ENCODE data around the gene SNAPC2. TPM values are rescaled to one million over a fixed set of nuclear protein-coding genes. Genes with fewer than 3 reads are reported as not detected.
A peak's percentile ranks its signal among the peaks of the same experiment; 100 is the strongest.

Gene SNAPC2, protein sequence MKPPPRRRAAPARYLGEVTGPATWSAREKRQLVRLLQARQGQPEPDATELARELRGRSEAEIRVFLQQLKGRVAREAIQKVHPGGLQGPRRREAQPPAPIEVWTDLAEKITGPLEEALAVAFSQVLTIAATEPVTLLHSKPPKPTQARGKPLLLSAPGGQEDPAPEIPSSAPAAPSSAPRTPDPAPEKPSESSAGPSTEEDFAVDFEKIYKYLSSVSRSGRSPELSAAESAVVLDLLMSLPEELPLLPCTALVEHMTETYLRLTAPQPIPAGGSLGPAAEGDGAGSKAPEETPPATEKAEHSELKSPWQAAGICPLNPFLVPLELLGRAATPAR
- 9.9 and 10.8 TPM in 2 replicates for total RNA-seq
- long read RNA-seq, partial matches to known transcripts, result 0 of 2 reads
- long read RNA-seq, other reads (novel, unspliced or antisense), result 1 of 2 reads

DNA sequence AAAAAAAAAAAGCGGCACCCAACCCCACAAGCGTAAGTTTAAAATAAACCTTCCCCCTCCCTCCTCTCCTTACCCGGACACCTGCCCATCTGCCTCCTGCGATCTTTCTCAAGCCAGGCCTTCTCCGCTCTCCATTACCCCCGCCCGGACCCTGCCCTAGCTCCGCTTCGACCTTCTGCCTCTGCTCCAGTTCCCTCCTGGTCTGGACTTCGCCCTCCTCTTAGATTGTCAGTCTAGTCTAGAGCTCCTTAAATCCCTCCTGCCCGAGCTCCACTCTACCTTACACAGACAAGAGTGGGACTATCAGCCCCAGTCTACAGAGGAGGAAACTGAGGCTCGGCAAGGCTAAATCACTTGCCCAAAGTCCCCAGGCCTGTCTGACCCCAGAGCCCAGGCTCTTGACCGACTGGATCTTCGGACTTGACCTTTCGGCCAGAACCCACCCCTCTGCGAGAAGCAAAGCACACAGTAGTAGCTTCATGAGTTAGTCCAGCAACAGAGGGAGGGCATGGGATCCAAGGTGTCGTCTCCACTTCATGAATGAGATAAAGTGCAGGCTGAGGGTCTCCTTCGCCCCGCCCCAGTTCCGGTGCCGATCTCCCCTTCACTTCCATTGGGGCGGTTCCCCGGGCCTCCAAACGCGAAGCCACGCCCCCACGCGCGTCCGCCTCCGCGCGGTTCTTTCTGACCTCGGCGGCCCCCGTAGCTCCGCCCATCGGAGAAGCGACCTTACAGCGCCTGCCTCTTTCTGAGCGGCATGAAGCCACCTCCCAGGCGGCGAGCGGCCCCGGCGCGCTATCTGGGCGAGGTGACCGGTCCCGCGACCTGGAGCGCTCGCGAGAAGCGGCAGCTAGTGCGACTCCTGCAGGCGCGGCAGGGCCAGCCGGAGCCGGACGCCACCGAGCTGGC, at the start of gene SNAPC2:
Gene SNAPC2 (plus strand): TSS at position 729 of the 909 bp plus-strand sequence. CDS start 29 bp downstream, at position 758.
- H3K4me1 Mint-ChIP-seq (ENCODE audit: low read depth), result peaks cover 18% of the 10 kb centered on the region
- H3K27ac Mint-ChIP-seq, result peak within 1 kb of the TSS; percentile 94
- H3K27me3 Mint-ChIP-seq, result peaks cover 29% of the 10 kb centered on the region
- peak; percentile 95 for DNase-seq (ENCODE audit: low spot score, unreplicated experiment)
- H3K9me3 Mint-ChIP-seq (ENCODE audit: low read depth), result no peaks in the 10 kb centered on the region
- H3K36me3 Mint-ChIP-seq (ENCODE audit: insufficient read depth), result peaks cover 4% of the 10 kb centered on the region
- peak within 1 kb of the TSS; percentile 70 for H3K4me3 Mint-ChIP-seq (ENCODE audit: low read depth)
- TF ChIP-seq, protein P1, sequence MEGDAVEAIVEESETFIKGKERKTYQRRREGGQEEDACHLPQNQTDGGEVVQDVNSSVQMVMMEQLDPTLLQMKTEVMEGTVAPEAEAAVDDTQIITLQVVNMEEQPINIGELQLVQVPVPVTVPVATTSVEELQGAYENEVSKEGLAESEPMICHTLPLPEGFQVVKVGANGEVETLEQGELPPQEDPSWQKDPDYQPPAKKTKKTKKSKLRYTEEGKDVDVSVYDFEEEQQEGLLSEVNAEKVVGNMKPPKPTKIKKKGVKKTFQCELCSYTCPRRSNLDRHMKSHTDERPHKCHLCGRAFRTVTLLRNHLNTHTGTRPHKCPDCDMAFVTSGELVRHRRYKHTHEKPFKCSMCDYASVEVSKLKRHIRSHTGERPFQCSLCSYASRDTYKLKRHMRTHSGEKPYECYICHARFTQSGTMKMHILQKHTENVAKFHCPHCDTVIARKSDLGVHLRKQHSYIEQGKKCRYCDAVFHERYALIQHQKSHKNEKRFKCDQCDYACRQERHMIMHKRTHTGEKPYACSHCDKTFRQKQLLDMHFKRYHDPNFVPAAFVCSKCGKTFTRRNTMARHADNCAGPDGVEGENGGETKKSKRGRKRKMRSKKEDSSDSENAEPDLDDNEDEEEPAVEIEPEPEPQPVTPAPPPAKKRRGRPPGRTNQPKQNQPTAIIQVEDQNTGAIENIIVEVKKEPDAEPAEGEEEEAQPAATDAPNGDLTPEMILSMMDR (IDR thresholded peaks at IDR 0.05; ENCODE audit: unreplicated experiment), result no peak

DNA sequence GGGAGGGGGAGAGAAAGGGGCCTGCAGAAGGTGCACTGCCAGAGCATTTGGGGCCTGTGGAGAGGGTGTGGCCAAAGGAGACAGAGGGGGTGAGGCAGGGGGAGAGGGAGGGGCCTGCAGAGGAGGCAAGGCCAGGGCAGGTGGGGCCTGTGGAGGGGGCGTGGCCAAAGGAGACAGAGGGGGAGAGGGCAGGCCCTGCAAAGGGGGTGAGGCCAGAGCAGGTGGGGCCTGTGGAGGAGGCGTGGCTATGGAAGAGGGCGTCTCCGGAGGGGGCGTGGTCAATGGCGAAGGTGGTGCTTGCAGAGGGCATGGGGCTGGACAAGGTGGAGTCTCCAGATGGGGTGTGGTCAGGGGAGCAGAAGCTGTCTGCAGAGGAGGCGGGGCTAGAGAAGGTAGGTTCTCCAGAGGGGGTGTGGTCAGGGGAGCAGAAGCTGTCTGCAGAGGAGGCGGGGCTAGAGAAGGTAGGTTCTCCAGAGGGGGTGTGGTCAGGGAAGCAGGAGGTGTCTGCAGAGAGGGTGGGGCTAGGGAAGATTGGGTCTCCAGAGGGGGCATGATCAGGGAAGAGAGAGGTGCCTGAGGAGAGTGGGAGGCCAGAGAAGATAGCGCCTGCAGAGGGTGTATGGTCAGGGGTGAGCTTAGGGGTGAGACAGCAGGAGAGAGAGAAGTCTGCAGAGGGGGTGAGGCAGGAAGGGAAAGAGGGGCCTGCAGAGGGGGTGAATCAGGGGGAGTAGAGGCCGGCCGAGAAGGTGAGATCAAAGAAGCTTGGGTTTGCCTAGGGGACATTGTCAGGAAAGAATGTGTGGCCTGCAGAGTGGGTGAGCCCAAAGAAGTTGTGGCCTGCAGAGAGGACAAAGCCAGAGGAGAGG, 49.3 kb upstream of the SNAPC2 start:
- H3K4me3 Mint-ChIP-seq (ENCODE audit: low read depth), result peak overlapping the region; percentile 64
- DNase-seq (ENCODE audit: low spot score, unreplicated experiment), result no peak
- peaks cover 11% of the 10 kb centered on the region for H3K27me3 Mint-ChIP-seq

DNA sequence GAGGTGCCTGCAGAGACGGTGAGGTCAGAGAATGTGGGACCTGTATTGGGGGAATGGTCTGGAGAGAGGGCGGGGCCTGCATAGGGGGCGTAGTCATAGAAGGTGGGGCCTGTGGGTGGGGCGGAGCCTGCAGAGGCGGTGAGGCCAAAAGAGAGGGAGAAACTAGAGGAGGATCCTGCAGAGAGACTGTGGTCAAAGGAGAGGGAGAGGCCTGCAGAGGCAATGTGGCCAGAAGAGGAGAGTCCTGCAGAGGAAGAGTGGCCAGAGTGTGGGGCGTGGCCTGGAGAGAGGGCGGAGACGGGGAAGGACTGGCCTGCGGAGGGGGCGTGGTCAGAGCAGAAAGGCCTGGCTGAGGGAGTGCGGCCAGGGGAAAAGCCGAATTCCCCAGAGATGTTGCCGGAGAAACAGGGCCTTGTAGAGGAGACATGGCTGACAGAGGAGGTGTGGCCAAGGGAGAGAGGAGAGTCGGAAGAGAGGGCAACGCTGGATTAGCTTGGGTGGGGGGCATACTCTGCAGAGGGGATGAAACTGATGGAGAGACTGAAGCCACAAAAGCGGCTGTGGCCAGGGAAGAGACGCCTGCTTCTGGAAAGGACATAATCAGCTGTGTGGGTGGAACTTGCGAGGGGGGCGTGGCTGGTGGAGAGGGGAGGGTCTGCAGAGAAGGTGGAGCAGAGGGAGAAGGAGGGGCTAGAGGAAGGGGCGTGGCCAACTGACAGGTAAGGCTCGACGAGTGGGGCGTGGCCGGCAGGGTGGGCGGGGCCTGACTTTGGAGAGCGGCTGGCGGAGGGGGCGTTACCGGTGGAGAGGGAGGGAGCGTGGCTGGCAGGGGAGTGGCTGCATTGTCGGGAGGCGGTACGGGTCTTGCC, 48.5 kb upstream of the SNAPC2 start:
- H3K4me1 Mint-ChIP-seq (ENCODE audit: low read depth), result peaks cover 8% of the 10 kb centered on the region
- peaks cover 7% of the 10 kb centered on the region for H3K27me3 Mint-ChIP-seq
- peak; percentile 82 for DNase-seq (ENCODE audit: low spot score, unreplicated experiment)
- H3K36me3 Mint-ChIP-seq (ENCODE audit: insufficient read depth), result peaks cover 12% of the 10 kb centered on the region
- peaks cover 2% of the 10 kb centered on the region for H3K9me3 Mint-ChIP-seq (ENCODE audit: low read depth)
- H3K4me3 Mint-ChIP-seq (ENCODE audit: low read depth), result peak overlapping the region; percentile 64
- TF ChIP-seq, protein P1 (IDR thresholded peaks at IDR 0.05; ENCODE audit: unreplicated experiment), result no peak
- H3K27ac Mint-ChIP-seq, result peak overlapping the region; percentile 59

More for the DNA sequence above, 49.3 kb upstream of the SNAPC2 start:
- TF ChIP-seq, protein P1 (IDR thresholded peaks at IDR 0.05; ENCODE audit: unreplicated experiment), result no peak
- H3K27ac Mint-ChIP-seq, result peak overlapping the region; percentile 46
- peaks cover 8% of the 10 kb centered on the region for H3K4me1 Mint-ChIP-seq (ENCODE audit: low read depth)
- H3K9me3 Mint-ChIP-seq (ENCODE audit: low read depth), result peaks cover 2% of the 10 kb centered on the region
- peaks cover 12% of the 10 kb centered on the region for H3K36me3 Mint-ChIP-seq (ENCODE audit: insufficient read depth)

DNA sequence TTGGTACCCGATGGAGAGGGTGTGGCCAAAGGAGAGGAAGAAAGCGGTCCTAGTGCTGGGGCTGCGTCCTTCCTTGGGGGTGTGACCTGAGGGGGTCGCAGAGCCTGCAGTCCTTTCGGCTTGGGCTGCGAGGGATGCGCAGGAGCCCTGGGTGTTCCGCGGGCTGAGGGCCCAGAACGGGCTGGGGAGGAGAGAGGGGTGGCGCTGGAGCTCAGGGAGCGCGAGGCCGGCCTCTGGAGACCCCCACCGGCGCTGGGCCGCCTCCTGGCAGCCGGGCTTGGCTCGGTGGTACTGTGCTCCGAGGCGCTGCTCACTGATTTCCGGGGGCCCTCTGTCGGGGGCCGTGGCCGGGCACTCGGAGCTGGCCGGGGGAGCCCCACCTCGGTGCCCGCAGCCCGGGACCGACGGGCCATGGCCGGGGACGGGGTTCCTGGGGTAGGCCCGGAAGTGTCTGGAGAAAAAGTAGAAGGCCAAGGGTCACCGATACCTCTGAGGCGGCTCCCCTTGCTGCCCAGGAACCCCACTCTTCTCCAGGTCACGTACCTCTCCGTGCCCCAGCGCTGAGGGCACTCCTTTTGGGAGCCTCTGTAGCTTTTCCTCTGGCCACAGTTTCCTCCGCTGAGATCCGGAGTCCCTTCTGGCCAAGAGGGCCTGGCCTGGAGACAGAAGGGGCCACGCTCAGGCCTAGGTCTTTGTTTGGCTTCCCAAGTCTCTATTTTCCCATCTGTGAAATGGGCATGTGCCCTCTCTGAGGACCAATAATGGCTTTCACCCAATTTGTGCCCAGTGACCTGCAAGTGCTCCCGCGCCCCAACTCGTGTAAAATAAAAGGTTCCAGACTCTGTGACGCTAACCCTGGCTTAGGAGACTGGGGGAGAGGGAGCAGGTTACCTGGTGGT, 47.6 kb upstream of the SNAPC2 start:
- peaks cover 11% of the 10 kb centered on the region for H3K36me3 Mint-ChIP-seq (ENCODE audit: insufficient read depth)
- H3K27ac Mint-ChIP-seq, result peak overlapping the region; percentile 86
- peak overlapping the region; percentile 90 for H3K4me3 Mint-ChIP-seq (ENCODE audit: low read depth)
- H3K27me3 Mint-ChIP-seq, result no peaks in the 10 kb centered on the region
- peaks cover 8% of the 10 kb centered on the region for H3K4me1 Mint-ChIP-seq (ENCODE audit: low read depth)
- TF ChIP-seq, protein P1 (IDR thresholded peaks at IDR 0.05; ENCODE audit: unreplicated experiment), result no peak
- H3K9me3 Mint-ChIP-seq (ENCODE audit: low read depth), result peaks cover 2% of the 10 kb centered on the region
- DNase-seq (ENCODE audit: low spot score, unreplicated experiment), result no peak

Data from progenitor cell of endocrine pancreas (in vitro differentiated cells).